ENCODE results near the gene EML2.

Gene EML2

GRCh38 chr19:45581576-45581975 is 57.6 kb downstream of the EML2 start:
- no peak for DNase-seq

- no peak for DNase-seq
Observed at GRCh38 chr19:45578861-45579260, 60.3 kb downstream of the EML2 start.

GRCh38 chr19:45577111-45577905 is 61.9 kb downstream of the EML2 start:
- DNase-seq, result no peak

- no peak for DNase-seq
Observed at GRCh38 chr19:45576682-45577081, 62.5 kb downstream of the EML2 start.

- DNase-seq, result no peak
Observed at GRCh38 chr19:45575216-45575615, 64.0 kb downstream of the EML2 start.

GRCh38 chr19:45574526-45574925 is 64.7 kb downstream of the EML2 start:
- no peak for DNase-seq

- DNase-seq, result no peak
Observed at GRCh38 chr19:45571457-45572220, 67.6 kb downstream of the EML2 start.

GRCh38 chr19:45569619-45570421 is 69.4 kb downstream of the EML2 start:
- peak; percentile 10 for DNase-seq

- DNase-seq, result no peak
Observed at GRCh38 chr19:45568732-45569131, 70.5 kb downstream of the EML2 start.

- no peak for DNase-seq
Observed at GRCh38 chr19:45567609-45568008, 71.6 kb downstream of the EML2 start.

GRCh38 chr19:45564131-45564780 is 74.9 kb downstream of the EML2 start:
- no peak for DNase-seq

- no peak for DNase-seq
Observed at GRCh38 chr19:45560686-45561085, 78.5 kb downstream of the EML2 start.

- no peak for DNase-seq
Observed at GRCh38 chr19:45560038-45560437, 79.2 kb downstream of the EML2 start.

Measured in NCI-H2227 treated with DMSO at 0.1 percent for 48 hours (cell line).